Measurements from ENCODE around the gene KIAA1328.
"Not testable (repeated sequence)": the region's sequence is repeated elsewhere in the genome, so short reads cannot be mapped to it uniquely, and the experiment has no call there.

KIAA1328 gene

DNA sequence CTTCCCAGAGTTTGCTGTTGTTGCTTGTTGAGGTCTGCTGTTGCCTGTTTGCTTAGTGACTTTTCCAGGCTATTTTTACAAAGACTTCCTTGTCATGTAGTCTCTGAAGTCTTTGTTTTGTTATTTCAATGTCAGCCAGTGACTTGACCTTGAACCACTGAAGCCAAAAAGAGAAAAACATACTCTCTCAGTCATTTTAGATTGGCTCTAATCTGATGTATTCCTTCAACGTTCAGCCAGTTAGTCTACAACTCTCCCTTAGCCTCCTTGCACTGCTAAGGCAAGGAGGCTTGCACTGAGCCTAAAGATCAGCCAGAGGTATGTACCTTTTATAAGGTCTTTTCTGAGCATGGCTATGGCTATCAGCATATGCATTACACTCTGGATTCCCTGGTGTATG, 27.9 kb downstream of the KIAA1328 start:
- no peak overlapping the region for H3K4me3 ChIP-seq (ENCODE audit: low read depth, low read length)
- no peaks in the 10 kb centered on the region for H3K36me3 ChIP-seq
- no peak for DNase-seq
- no peaks in the 10 kb centered on the region for H3K27me3 ChIP-seq
- H3K9me3 ChIP-seq, result no peaks in the 10 kb centered on the region
- TF ChIP-seq, protein P1, sequence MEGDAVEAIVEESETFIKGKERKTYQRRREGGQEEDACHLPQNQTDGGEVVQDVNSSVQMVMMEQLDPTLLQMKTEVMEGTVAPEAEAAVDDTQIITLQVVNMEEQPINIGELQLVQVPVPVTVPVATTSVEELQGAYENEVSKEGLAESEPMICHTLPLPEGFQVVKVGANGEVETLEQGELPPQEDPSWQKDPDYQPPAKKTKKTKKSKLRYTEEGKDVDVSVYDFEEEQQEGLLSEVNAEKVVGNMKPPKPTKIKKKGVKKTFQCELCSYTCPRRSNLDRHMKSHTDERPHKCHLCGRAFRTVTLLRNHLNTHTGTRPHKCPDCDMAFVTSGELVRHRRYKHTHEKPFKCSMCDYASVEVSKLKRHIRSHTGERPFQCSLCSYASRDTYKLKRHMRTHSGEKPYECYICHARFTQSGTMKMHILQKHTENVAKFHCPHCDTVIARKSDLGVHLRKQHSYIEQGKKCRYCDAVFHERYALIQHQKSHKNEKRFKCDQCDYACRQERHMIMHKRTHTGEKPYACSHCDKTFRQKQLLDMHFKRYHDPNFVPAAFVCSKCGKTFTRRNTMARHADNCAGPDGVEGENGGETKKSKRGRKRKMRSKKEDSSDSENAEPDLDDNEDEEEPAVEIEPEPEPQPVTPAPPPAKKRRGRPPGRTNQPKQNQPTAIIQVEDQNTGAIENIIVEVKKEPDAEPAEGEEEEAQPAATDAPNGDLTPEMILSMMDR (IDR thresholded peaks at IDR 0.05; ENCODE audit: low read depth, low read length), result no peak
- H3K4me1 ChIP-seq, result no peaks in the 10 kb centered on the region

DNA sequence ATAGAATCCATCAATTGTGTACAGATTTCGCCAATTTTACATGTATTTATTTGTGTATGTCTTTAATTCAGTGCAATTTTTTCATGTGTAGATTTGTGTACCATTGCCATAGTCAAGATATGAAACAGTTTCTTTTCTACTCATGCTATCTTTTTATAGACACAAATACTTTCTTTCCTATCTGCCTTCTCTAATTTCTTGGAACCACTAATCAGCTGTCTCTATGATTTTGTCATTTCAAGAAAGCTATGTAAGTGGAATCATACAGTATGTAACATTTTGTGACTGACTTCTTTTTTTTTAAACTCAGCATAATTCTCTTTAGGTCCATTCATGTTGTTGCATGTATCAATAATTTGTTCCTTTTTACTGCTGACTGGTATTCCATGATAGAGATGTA, 33.3 kb downstream of the KIAA1328 start:
- DNase-seq, result no peak
- Histone ChIP-seq H3K4me3 (ENCODE audit: low read depth, low read length) (no peak overlapping the region), H3K9me3 (no peaks in the 10 kb centered on the region), H3K27me3 (no peaks in the 10 kb centered on the region), H3K36me3 (no peaks in the 10 kb centered on the region), H3K4me1 (no peaks in the 10 kb centered on the region)
- TF ChIP-seq, protein P1 (IDR thresholded peaks at IDR 0.05; ENCODE audit: low read depth, low read length), result no peak

DNA sequence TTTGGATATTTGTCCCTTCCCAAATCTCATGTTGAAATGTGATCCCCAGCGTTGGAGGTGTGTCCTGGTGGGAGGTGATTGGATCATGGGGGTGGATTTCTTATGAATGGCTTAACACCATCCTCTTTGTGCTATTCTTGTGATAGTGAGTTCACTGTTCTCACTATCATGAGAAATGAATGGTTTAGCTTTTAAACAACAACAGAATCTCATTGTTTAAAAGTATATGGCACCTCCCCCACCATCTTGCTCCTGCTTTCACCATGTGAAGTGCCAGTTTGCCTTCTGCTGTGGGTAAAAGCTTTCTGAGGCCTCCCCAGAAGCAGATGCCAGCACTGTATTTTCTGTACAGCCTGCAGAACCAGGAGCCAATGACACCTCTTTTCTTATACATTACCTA, 38.1 kb downstream of the KIAA1328 start:
- TF ChIP-seq, protein P1 (IDR thresholded peaks at IDR 0.05; ENCODE audit: low read depth, low read length), result no peak
- H3K4me3 ChIP-seq (ENCODE audit: low read depth, low read length), result no peak overlapping the region
- no peaks in the 10 kb centered on the region for H3K4me1 ChIP-seq
- no peak for DNase-seq
- H3K9me3 ChIP-seq, result no peaks in the 10 kb centered on the region
- no peaks in the 10 kb centered on the region for H3K27me3 ChIP-seq
- no peaks in the 10 kb centered on the region for H3K36me3 ChIP-seq

DNA sequence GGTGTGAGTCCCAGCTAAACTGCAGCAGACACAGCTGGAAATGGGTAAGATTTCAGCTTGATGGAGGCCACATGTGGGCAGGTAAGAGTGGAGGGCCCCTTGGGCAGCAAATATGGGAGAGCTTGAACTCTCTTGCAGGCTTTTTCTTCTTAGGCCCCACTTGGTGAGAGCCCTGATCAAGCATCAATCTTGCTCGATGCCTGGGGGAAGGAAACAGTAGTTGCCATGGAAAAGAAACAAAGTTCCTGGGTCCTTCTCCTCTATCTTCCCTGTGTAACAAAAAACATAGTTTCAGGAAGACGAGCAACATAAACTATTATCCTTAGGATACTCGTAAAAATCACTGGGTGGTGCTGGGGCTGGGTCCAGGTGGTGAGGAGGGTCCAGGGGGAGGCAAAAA, 42.9 kb downstream of the KIAA1328 start:
- Histone ChIP-seq H3K36me3 (no peaks in the 10 kb centered on the region), H3K9me3 (no peaks in the 10 kb centered on the region), H3K27me3 (no peaks in the 10 kb centered on the region), H3K4me1 (no peaks in the 10 kb centered on the region), H3K4me3 (ENCODE audit: low read depth, low read length) (no peak overlapping the region)
- TF ChIP-seq, protein P1 (IDR thresholded peaks at IDR 0.05; ENCODE audit: low read depth, low read length), result no peak
- DNase-seq, result no peak

DNA sequence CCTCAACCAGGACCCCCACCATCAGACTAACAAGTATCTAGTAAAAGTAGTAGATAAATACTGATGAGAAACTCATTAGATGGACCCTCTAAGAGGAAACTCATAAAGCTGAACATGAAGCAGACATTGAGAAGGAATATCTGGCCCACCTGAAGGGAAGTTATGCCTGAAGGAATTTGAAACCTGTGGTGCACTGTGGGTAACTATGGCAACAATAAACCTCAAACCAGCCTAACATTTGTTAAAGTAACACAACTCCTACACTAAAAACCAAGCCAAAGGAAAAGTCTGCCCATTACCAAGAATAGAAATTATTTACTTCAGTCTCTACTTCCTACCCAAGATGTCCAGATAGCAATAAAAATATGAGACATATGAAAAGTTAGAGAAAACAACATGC, 43.4 kb downstream of the KIAA1328 start:
- DNase-seq, result no peak
- Histone ChIP-seq H3K27me3 (no peaks in the 10 kb centered on the region), H3K4me1 (no peaks in the 10 kb centered on the region), H3K4me3 (ENCODE audit: low read depth, low read length) (no peak overlapping the region), H3K36me3 (no peaks in the 10 kb centered on the region), H3K9me3 (no peaks in the 10 kb centered on the region)
- TF ChIP-seq, protein P1 (IDR thresholded peaks at IDR 0.05; ENCODE audit: low read depth, low read length), result no peak

DNA sequence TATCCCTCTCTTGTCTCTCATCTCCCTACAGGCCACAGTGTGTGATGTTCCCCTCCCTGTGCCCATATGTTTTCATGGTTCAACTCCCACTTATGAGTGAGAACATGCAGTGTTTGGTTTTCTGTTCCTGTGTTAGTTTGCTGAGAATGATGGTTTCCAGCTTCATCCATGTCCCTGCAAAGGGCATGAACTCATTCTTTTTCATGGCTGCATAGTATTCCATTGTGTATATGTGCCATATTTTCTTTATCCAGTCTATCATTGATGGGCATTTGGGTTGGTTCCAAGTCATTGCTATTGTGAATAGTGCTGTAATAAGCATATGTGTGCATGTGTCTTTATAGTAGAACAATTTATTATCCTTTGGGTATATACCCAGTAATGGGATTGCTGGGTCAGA, 44.9 kb downstream of the KIAA1328 start:
- not testable (repeated sequence) for H3K4me1 ChIP-seq; H3K27me3 ChIP-seq; H3K36me3 ChIP-seq; H3K9me3 ChIP-seq; H3K4me3 ChIP-seq (ENCODE audit: low read depth, low read length); DNase-seq

DNA sequence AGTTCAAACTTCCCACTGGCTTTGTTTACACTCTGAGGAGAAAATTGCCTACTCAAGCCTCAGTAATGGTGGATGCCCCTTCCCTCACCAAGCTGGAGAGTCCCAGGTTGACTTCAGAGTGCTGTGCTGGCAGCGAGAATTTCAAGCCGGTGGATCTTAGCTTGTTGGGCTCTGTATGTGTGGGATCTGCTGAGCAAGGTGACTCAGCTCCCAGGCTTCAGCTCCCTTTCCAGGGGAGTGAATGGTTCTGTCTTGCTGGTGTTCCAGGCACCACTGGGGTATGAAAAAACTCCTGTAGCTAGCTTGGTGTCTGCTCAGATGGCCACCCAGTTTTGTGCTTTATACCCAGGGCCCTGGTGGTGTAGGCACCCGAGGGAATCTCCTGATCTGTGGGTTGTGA, 50.9 kb downstream of the KIAA1328 start:
- not testable (repeated sequence) for H3K9me3 ChIP-seq; H3K4me1 ChIP-seq; H3K4me3 ChIP-seq (ENCODE audit: low read depth, low read length); DNase-seq; H3K36me3 ChIP-seq; H3K27me3 ChIP-seq

Measured in BE2C (cell line).